Left ventricle myocardium inferior (tissue), 1 donor: ENCODE results near the gene PMFBP1. TPM values are rescaled to one million over a fixed set of nuclear protein-coding genes. Genes with fewer than 3 reads are reported as not detected.

Source experiments
- DNase-seq: peaks from one replicate; pipeline ENCODE4 v3.0.0-alpha.2; 2020
- H3K27ac ChIP-seq: fragments of 200-600 bp; replicated peaks from 2 replicates; pipeline ENCODE4 v1.8.0; 2021
- H3K27me3 ChIP-seq: fragments of 200-600 bp; 2 replicates; pipeline ENCODE4 v1.8.0; 2021; ENCODE audit warnings: low read depth
- H3K36me3 ChIP-seq: fragments of 200-600 bp; 2 replicates; pipeline ENCODE4 v1.8.0; 2021
- H3K4me1 ChIP-seq: fragments of 200-600 bp; 2 replicates; pipeline ENCODE4 v1.8.0; 2021
- H3K4me3 ChIP-seq: fragments of 200-600 bp; 2 replicates; pipeline ENCODE4 v1.8.0; 2021; ENCODE audit warnings: mild to moderate bottlenecking, moderate library complexity
- H3K9me3 ChIP-seq: fragments of 200-600 bp; replicated peaks from 2 replicates; pipeline ENCODE4 v1.8.0; 2021
- CTCF ChIP-seq: fragments of 200-600 bp; IDR thresholded peaks from 2 replicates; pipeline ENCODE4 v1.8.0; 2021; ENCODE audit warnings: antibody characterized with exemption, mild to moderate bottlenecking, borderline replicate concordance
- intact Hi-C: fragments of 100-400 bp; cut with micrococcal nuclease; formaldehyde crosslinking; loops from one replicate; pipeline ENCODE4 v1.11.0; 2022
- total RNA-seq: library from RNA; stranded (reverse); fragmentation: NEBNext Ultra II Directional; extraction: Animal tissue kit (Norgen Biotek cat#: 25700); gene quantifications from one replicate; pipeline ENCODE4 v1.2.1, GENCODE V29; 2021
- donor health status: DM: no; HTN: yes; CAD: no; lungs with severe emphysema.

Gene PMFBP1
- total RNA-seq, 1 donor from 2014 or later = 0.05 TPM

- Histone ChIP-seq H3K27ac (no peak overlapping the region), H3K9me3 (peaks cover 16% of the 10 kb centered on the region), H3K4me3 (no peak overlapping the region), H3K4me1 (no peaks in the 10 kb centered on the region), H3K27me3 (no peaks in the 10 kb centered on the region), H3K36me3 (no peaks in the 10 kb centered on the region)
- DNase-seq = no peak
- no peak for TF ChIP-seq CTCF
- intact Hi-C loops = no loop called here
Observed at GRCh38 chr16:72214821-72215220, 42.9 kb upstream of the PMFBP1 start.

DNA sequence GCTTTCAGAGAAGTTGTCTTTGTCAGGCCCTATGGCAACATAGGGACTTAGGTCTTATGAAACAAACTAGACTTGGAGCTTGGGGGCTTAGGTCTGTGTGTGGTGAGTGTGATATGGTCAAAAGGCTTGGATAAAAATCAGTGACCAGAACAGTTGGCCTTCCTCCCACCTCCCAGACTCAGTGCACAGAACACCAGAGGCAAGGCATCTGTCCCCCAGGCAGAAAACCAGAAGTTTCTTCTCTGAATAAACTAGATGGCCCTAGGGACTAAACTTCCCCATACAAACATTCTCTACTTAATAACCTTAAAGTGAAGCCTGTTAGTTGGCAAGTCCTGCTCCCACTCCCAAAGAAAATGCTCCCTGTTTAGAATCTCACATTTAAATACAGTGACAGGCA lies 39.2 kb upstream of the PMFBP1 start:
- DNase-seq = no peak
- H3K27ac ChIP-seq = no peak overlapping the region
- no peaks in the 10 kb centered on the region for H3K4me1 ChIP-seq
- H3K9me3 ChIP-seq = peaks cover 16% of the 10 kb centered on the region
- TF ChIP-seq CTCF = no peak
- H3K36me3 ChIP-seq = no peaks in the 10 kb centered on the region
- peaks cover 3% of the 10 kb centered on the region for H3K27me3 ChIP-seq
- intact Hi-C loops = no loop called here
- no peak overlapping the region for H3K4me3 ChIP-seq

DNA sequence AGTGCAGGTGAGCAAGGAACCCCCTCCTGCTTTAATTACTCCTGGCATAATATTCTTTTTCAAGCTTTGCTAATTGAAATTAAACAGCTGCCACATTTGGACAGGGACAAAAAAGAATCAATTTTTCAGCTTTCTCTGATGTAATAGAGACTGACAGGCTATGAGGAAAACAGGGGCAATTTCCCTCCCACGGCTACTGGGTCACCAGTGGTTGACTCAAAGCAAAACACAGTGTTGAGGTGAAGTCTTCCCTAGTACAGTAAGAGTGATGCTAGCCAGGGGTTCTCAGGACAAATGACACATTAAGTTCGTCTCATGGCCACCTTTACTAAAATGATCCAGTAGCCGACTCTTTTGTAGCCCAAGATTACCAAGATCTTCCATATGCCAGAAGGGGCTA lies 38.6 kb upstream of the PMFBP1 start:
- Histone ChIP-seq H3K9me3 (peaks cover 12% of the 10 kb centered on the region), H3K4me1 (no peaks in the 10 kb centered on the region), H3K4me3 (no peak overlapping the region), H3K27me3 (peaks cover 5% of the 10 kb centered on the region), H3K36me3 (no peaks in the 10 kb centered on the region), H3K27ac (no peak overlapping the region)
- TF ChIP-seq CTCF = no peak
- no peak for DNase-seq
- intact Hi-C loops = no loop called here

DNA sequence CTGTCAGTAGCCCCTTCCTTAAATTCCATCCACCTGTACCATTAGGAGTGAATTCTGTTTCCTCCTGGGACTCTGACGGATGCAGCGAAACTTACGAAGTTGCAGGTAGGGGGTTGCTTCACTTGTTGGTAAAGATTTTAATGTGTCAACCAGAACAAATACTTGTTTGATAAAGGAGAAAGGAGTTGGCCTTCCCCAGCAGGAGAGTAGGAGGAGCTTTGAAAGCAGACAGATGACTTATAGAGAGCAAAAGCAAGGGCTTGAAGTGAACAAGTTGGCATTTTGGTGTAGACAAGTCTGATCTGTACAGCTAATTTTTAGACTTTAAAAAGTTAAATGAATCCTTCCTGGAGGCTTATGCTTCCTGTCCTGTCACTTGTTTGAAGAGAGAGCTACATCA lies 38.1 kb upstream of the PMFBP1 start:
- intact Hi-C loops = no loop called here
- Histone ChIP-seq H3K36me3 (no peaks in the 10 kb centered on the region), H3K27me3 (peaks cover 10% of the 10 kb centered on the region), H3K27ac (no peak overlapping the region), H3K4me3 (no peak overlapping the region), H3K4me1 (no peaks in the 10 kb centered on the region), H3K9me3 (peaks cover 7% of the 10 kb centered on the region)
- no peak for DNase-seq
- no peak for TF ChIP-seq CTCF

GRCh38 chr16:72206299-72206698 lies 34.3 kb upstream of the PMFBP1 start:
- no peak for DNase-seq
- Histone ChIP-seq H3K36me3 (no peaks in the 10 kb centered on the region), H3K9me3 (no peaks in the 10 kb centered on the region), H3K27ac (no peak overlapping the region), H3K4me3 (no peak overlapping the region), H3K27me3 (peaks cover 34% of the 10 kb centered on the region), H3K4me1 (no peaks in the 10 kb centered on the region)
- TF ChIP-seq CTCF = no peak
- intact Hi-C loops = no loop called here

GRCh38 chr16:72203401-72203800 lies 31.4 kb upstream of the PMFBP1 start:
- H3K27ac ChIP-seq = peak overlapping the region; percentile 66
- H3K4me1 ChIP-seq = no peaks in the 10 kb centered on the region
- peaks cover 51% of the 10 kb centered on the region for H3K27me3 ChIP-seq
- no peaks in the 10 kb centered on the region for H3K9me3 ChIP-seq
- H3K36me3 ChIP-seq = no peaks in the 10 kb centered on the region
- no peak overlapping the region for H3K4me3 ChIP-seq
- DNase-seq = no peak
- intact Hi-C loops = no loop called here
- no peak for TF ChIP-seq CTCF
